Thoracic aorta (tissue), 2 donors: ENCODE data around the gene NUP58. TPM values are rescaled to one million over a fixed set of nuclear protein-coding genes. Genes with fewer than 3 reads are reported as not detected.
A peak's percentile ranks its signal among the peaks of the same experiment; 100 is the strongest.
"Not testable (repeated sequence)": the region's sequence is repeated elsewhere in the genome, so short reads cannot be mapped to it uniquely, and the experiment has no call there.

Experiments used
- ATAC-seq: fragments of 150-250 bp; one replicate; pipeline ENCODE4 v1.8.0; 2017; ENCODE audit warnings: low read depth; ENCODE audit not compliant: insufficient number of reproducible peaks, low FRiP score
- DNase-seq: peaks from one replicate; pipeline ENCODE4 v3.0.0-alpha.2; 2020; ENCODE audit warnings: low spot score
- H3K27ac ChIP-seq, 2 donors: fragments of 200-600 bp; sonication (generic); 1 replicate in 1 of 2; 2 replicates in 1 of 2; pipeline ENCODE4 v1.5.1; 2016; ENCODE audit warnings: mild to moderate bottlenecking in 2 of 2, moderate library complexity in 2 of 2
- H3K27me3 ChIP-seq: fragments of 200-600 bp; sonication (generic); replicated peaks from 2 replicates; pipeline ENCODE4 v1.6.0; 2016; ENCODE audit warnings: mild to moderate bottlenecking; ENCODE audit not compliant: insufficient read depth
- H3K36me3 ChIP-seq: fragments of 200-600 bp; sonication (generic); one replicate; pipeline ENCODE4 v1.5.1; 2016
- H3K4me1 ChIP-seq, 2 donors: fragments of 200-600 bp; sonication (generic); 1 replicate in 1 of 2; 2 replicates in 1 of 2; pipeline versions ENCODE4 v1.5.1 to v1.6.0; 2016; ENCODE audit warnings: low read depth in 2 of 2, mild to moderate bottlenecking in 1 of 2; ENCODE audit not compliant: control insufficient read depth in 1 of 2
- H3K4me3 ChIP-seq: fragments of 200-600 bp; sonication (generic); 2 replicates; pipeline ENCODE4 v1.5.1; 2016; ENCODE audit warnings: mild to moderate bottlenecking
- H3K9me3 ChIP-seq: fragments of 200-600 bp; sonication (generic); 2 replicates; pipeline ENCODE4 v1.5.1; 2016
- CTCF ChIP-seq: fragments of 200-600 bp; sonication (generic); IDR thresholded peaks from one replicate; pipeline ENCODE4 v1.5.1; 2019; ENCODE audit warnings: antibody characterized with exemption
- total RNA-seq, 2 donors: library from RNA; depleted of rRNA; stranded (reverse); fragments of >200 nt; gene quantifications; one replicate each; pipeline versions ENCODE4 v1.1.0 to v1.2.3, GENCODE V29; 2016

The NUP58 gene
- total RNA-seq, 2 donors from 2014 or later: 43.9 to 65.0 TPM

GRCh38 chr13:25353344-25353743 is 51.9 kb downstream of the NUP58 start:
- Histone ChIP-seq H3K4me1 (no peaks in the 10 kb centered on the region), H3K4me3 (no peak overlapping the region), H3K9me3 (no peaks in the 10 kb centered on the region), H3K36me3 (no peaks in the 10 kb centered on the region), H3K27me3 (no peaks in the 10 kb centered on the region), H3K27ac (no peak overlapping the region)
- ATAC-seq (no peak), DNase-seq (no peak)
- TF ChIP-seq CTCF: no peak

GRCh38 chr13:25354377-25354776 is 53.0 kb downstream of the NUP58 start:
- Histone ChIP-seq H3K4me1 (no peaks in the 10 kb centered on the region), H3K36me3 (no peaks in the 10 kb centered on the region), H3K4me3 (no peak overlapping the region), H3K27ac (no peak overlapping the region), H3K27me3 (no peaks in the 10 kb centered on the region), H3K9me3 (no peaks in the 10 kb centered on the region)
- no peak for TF ChIP-seq CTCF
- ATAC-seq (no peak), DNase-seq (no peak)

- not testable (repeated sequence) for H3K9me3 ChIP-seq, DNase-seq, H3K4me1 ChIP-seq, ATAC-seq, H3K27me3 ChIP-seq, H3K4me3 ChIP-seq, H3K27ac ChIP-seq, H3K36me3 ChIP-seq
Measured at GRCh38 chr13:25360443-25360842, 59.0 kb downstream of the NUP58 start.

GRCh38 chr13:25365720-25366235 is 64.4 kb downstream of the NUP58 start:
- no peak overlapping the region for H3K4me3 ChIP-seq
- no peak overlapping the region for H3K27ac ChIP-seq
- no peaks in the 10 kb centered on the region for H3K9me3 ChIP-seq
- no peak for ATAC-seq
- no peaks in the 10 kb centered on the region for H3K36me3 ChIP-seq
- no peak for DNase-seq
- no peak for TF ChIP-seq CTCF
- H3K27me3 ChIP-seq: no peaks in the 10 kb centered on the region
- no peaks in the 10 kb centered on the region for H3K4me1 ChIP-seq

GRCh38 chr13:25371158-25371874 is 69.9 kb downstream of the NUP58 start:
- Histone ChIP-seq H3K4me1 (peaks cover 0 to 5% of the 10 kb centered on the region in 2 donors), H3K27ac (no peak overlapping the region), H3K4me3 (peak overlapping the region; percentile 59), H3K9me3 (no peaks in the 10 kb centered on the region), H3K27me3 (no peaks in the 10 kb centered on the region), H3K36me3 (no peaks in the 10 kb centered on the region)
- DNase-seq (no peak), ATAC-seq (no peak)
- TF ChIP-seq CTCF: no peak
